Esophagus muscularis mucosa (tissue), 4 donors: ENCODE measurements around the gene AIFM3. TPM values are rescaled to one million over a fixed set of nuclear protein-coding genes. Genes with fewer than 3 reads are reported as not detected.

Experiments used
- DNase-seq: peaks from one replicate; pipeline ENCODE4 v3.0.0-alpha.2; 2017; ENCODE audit errors: extremely low spot score
- H3K27ac ChIP-seq, 4 donors: fragments of 200-600 bp; sonication (generic); replicated peaks in 1 of 4; 1 replicate in 3 of 4; 2 replicates in 1 of 4; pipeline ENCODE4 v1.5.1; 2016 to 2019; ENCODE audit warnings: mild to moderate bottlenecking in 1 of 4
- H3K27me3 ChIP-seq, 4 donors: fragments of 200-600 bp; sonication (generic); one replicate each; pipeline versions ENCODE4 v1.5.1 to v1.6.0; 2016 to 2019
- H3K36me3 ChIP-seq, 4 donors: fragments of 200-600 bp; sonication (generic); one replicate each; pipeline ENCODE4 v1.5.1; 2016 to 2019
- H3K4me1 ChIP-seq, 4 donors: fragments of 200-600 bp; sonication (generic); one replicate each; pipeline ENCODE4 v1.5.1; 2016 to 2019
- H3K4me3 ChIP-seq, 4 donors: fragments of 200-600 bp; sonication (generic); 1 replicate in 2 of 4; 2 replicates in 2 of 4; pipeline ENCODE4 v1.5.1; 2016 to 2019; ENCODE audit warnings: mild to moderate bottlenecking in 4 of 4, moderate library complexity in 1 of 4
- H3K9me3 ChIP-seq, 4 donors: fragments of 200-600 bp; sonication (generic); 1 replicate in 3 of 4; 2 replicates in 1 of 4; pipeline ENCODE4 v1.5.1; 2016 to 2019
- EP300 ChIP-seq: sonication (generic); formaldehyde crosslinking; IDR thresholded peaks from one replicate; pipeline ENCODE4 v1.6.1; 2017; ENCODE audit warnings: antibody characterized with exemption
- POLR2A ChIP-seq: fragments of 450-650 bp; IDR thresholded peaks from one replicate; pipeline ENCODE4 v1.6.1; 2017; ENCODE audit warnings: antibody characterized with exemption, moderate library complexity, mild to moderate bottlenecking, low read depth
- POLR2AphosphoS5 ChIP-seq, 2 donors: sonication (generic); formaldehyde crosslinking; IDR thresholded peaks; one replicate each; pipeline ENCODE4 v1.6.1; 2017; ENCODE audit warnings: antibody characterized with exemption in 2 of 2
- WGBS: methylation state at CpG from one replicate; pipeline ENCODE4 v1.1.5; 2018; 5-methylcytosine and 5-hydroxymethylcytosine counted together
- intact Hi-C: fragments of 100-400 bp; cut with DNase I; formaldehyde crosslinking; loops from one replicate; pipeline ENCODE4 v1.15.1; 2023
- total RNA-seq, 4 donors: library from RNA; depleted of rRNA; stranded (reverse); fragments of >200 nt; gene quantifications; one replicate each; pipeline versions ENCODE4 v1.1.0 to v1.2.1, GENCODE V29; 2016
- TF ChIP-seq, protein P1 (sequence below), 3 experiments: fragments of 200-600 bp in 2 of 3; fragments of 450-650 bp in 1 of 3; sonication (generic) in 2 of 3; IDR thresholded peaks; one replicate each; pipeline ENCODE4 v1.5.1; 2017 to 2019; ENCODE audit warnings: antibody characterized with exemption in 3 of 3, mild to moderate bottlenecking in 2 of 3, moderate library complexity in 1 of 3

AIFM3 gene
- total RNA-seq, 4 donors from 2014 or later = 0.92 to 1.7 (median 1.4) TPM

DNA sequence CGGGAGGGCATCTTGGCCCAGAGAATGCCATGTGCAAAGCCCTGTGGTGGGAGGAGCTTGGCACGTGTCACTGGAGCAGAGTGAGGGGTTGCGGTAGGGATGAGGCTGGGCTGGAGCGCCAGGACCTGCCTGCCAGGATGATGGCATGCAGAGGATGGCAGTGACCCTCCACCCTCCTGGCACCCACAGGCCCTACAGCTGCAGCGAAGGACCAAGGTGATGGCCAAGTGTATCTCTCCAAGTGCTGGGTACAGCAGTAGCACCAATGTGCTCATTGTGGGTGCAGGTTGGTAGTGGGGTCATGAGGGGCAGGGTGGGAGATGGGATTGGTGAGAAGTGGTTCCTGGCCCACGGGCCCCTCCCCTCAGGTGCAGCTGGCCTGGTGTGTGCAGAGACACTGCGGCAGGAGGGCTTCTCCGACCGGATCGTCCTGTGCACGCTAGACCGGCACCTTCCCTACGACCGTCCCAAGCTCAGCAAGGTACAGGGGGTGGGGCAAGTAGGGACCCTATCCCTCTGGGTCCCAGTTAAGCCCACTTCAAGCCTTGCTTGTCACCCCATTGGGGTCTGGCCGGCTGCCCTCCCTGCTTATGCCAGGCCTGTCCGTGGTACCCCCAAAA is 7.4 kb downstream of the AIFM3 start:
- intact Hi-C loops = no loop called here
- H3K4me1 ChIP-seq = peaks cover 4 to 5% (median 5%) of the 10 kb centered on the region in 4 donors
- no peak for DNase-seq
- H3K36me3 ChIP-seq = no peaks in the 10 kb centered on the region
- H3K9me3 ChIP-seq = peaks cover 0 to 8% (median 4%) of the 10 kb centered on the region in 4 donors
- no peaks in the 10 kb centered on the region for H3K27me3 ChIP-seq
- WGBS = 79% methylated on average over 8 of the region's 16 CpGs
- TF ChIP-seq POLR2A = no peak
- TF ChIP-seq EP300 = no peak
- TF ChIP-seq POLR2AphosphoS5 (IDR thresholded peaks at IDR 0.05) = no peak
- TF ChIP-seq, protein P1, sequence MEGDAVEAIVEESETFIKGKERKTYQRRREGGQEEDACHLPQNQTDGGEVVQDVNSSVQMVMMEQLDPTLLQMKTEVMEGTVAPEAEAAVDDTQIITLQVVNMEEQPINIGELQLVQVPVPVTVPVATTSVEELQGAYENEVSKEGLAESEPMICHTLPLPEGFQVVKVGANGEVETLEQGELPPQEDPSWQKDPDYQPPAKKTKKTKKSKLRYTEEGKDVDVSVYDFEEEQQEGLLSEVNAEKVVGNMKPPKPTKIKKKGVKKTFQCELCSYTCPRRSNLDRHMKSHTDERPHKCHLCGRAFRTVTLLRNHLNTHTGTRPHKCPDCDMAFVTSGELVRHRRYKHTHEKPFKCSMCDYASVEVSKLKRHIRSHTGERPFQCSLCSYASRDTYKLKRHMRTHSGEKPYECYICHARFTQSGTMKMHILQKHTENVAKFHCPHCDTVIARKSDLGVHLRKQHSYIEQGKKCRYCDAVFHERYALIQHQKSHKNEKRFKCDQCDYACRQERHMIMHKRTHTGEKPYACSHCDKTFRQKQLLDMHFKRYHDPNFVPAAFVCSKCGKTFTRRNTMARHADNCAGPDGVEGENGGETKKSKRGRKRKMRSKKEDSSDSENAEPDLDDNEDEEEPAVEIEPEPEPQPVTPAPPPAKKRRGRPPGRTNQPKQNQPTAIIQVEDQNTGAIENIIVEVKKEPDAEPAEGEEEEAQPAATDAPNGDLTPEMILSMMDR (IDR thresholded peaks at IDR 0.05) = no peak
- no peak overlapping the region for H3K4me3 ChIP-seq
- no peak overlapping the region for H3K27ac ChIP-seq

DNA sequence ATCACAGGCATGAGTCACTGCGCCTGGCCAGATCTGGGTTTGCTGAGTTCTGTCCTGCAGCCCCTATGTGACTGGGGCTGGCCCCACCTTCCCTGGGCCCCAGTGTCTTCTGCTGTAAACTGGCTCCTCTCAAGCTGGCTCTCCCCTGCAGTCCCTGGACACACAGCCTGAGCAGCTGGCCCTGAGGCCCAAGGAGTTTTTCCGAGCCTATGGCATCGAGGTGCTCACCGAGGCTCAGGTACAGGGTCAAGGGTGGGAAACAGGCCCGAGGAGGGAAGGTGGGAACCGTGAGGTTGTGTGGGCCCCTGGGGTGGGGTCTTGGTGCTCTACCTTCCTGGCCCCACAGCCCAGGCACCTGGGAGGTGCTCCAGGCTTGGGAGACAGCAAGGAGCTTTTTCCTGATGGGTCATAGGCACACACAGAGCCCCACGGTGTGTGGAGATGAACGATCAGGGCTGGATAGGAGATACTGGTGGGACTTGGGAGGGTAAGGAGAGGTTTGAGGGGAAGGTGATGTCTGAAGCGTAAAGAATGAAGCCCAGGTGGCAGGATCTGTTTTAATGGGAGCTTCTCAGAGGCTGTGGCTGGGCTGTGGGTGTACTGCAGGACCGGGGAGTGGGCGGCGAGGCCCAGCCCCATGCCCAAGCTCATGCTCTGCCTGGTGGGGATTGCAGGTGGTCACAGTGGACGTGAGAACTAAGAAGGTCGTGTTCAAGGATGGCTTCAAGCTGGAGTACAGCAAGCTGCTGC is 8.7 kb downstream of the AIFM3 start:
- Histone ChIP-seq H3K4me1 (peaks cover 16 to 18% (median 17%) of the 10 kb centered on the region in 4 donors), H3K27ac (no peak overlapping the region), H3K4me3 (no peak overlapping the region), H3K9me3 (peaks cover 0 to 8% (median 4%) of the 10 kb centered on the region in 4 donors), H3K36me3 (no peaks in the 10 kb centered on the region), H3K27me3 (no peaks in the 10 kb centered on the region)
- WGBS = 86% methylated on average over 10 of the region's 14 CpGs
- TF ChIP-seq EP300 = no peak
- TF ChIP-seq, protein P1 (IDR thresholded peaks at IDR 0.05) = no peak
- TF ChIP-seq POLR2AphosphoS5 (IDR thresholded peaks at IDR 0.05) = no peak
- TF ChIP-seq POLR2A = no peak
- intact Hi-C loops = no loop called here
- no peak for DNase-seq

DNA sequence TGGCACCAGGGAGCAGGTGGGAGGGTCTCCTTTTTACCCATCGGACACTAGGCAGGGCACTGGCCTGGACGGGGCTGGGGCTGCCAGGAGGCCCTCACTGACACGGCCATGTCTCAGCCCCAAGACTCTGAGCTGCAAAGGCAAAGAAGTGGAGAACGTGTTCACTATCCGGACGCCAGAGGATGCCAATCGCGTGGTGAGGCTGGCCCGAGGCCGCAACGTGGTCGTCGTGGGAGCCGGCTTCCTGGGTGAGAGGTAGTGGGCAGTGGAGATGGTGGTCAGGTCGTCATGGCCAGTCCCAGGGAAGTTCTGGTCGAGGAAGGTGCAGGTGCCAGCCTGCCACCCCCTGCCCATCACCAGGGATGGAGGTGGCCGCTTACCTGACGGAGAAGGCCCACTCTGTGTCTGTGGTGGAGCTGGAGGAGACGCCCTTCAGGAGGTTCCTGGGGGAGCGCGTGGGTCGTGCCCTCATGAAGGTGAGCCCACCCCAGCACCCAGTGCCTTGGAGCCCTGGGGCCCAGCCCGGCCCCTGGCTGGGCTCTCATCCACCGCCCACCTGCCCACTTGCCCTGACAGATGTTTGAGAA is 9.3 kb downstream of the AIFM3 start:
- intact Hi-C loops = no loop called here
- DNase-seq = no peak

DNA sequence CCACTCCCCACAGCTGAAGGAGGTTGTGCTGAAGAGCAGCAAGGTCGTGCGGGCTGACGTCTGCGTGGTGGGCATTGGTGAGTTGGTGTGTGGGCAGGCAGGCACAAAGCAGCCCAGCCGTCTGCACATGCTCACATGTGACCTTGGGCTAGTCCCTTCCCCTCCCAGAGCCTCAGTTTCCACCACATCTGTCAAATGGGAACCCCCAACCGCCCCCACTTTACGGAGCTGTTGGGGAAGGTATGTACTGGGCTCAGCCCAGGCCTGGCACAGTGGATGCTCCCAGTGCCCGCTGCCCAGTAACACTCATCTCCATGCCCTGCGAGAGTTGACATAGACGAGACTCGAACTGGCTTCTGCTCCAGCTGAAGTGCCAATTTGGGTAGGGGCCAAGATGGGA is 10.0 kb downstream of the AIFM3 start:
- no CpG with 5 or more reads among the region's 11 CpGs for WGBS
- no peaks in the 10 kb centered on the region for H3K27me3 ChIP-seq

More for the DNA sequence above, 9.3 kb downstream of the AIFM3 start:
- Histone ChIP-seq H3K36me3 (no peaks in the 10 kb centered on the region), H3K27me3 (no peaks in the 10 kb centered on the region), H3K9me3 (peaks cover 0 to 8% (median 4%) of the 10 kb centered on the region in 4 donors), H3K27ac (no peak overlapping the region), H3K4me1 (peaks cover 23 to 25% (median 24%) of the 10 kb centered on the region in 4 donors), H3K4me3 (no peak overlapping the region)
- TF ChIP-seq POLR2AphosphoS5 (IDR thresholded peaks at IDR 0.05) (no peak), EP300 (no peak), POLR2A (no peak)
- TF ChIP-seq, protein P1 (IDR thresholded peaks at IDR 0.05) = no peak
- 83% methylated on average over 23 of the region's 24 CpGs for WGBS

More for the DNA sequence above, 10.0 kb downstream of the AIFM3 start:
- peaks cover 0 to 8% (median 4%) of the 10 kb centered on the region in 4 donors for H3K9me3 ChIP-seq
- H3K4me3 ChIP-seq = no peak overlapping the region
- TF ChIP-seq POLR2AphosphoS5 (IDR thresholded peaks at IDR 0.05) = no peak
- TF ChIP-seq, protein P1 (IDR thresholded peaks at IDR 0.05) = no peak
- TF ChIP-seq POLR2A = no peak
- no peak for TF ChIP-seq EP300
- H3K27ac ChIP-seq = no peak overlapping the region
- no peaks in the 10 kb centered on the region for H3K36me3 ChIP-seq
- intact Hi-C loops = no loop called here
- H3K4me1 ChIP-seq = peaks cover 25 to 28% (median 27%) of the 10 kb centered on the region in 4 donors
- DNase-seq = no peak
